Mesenchymal stem cell (in vitro differentiated cells and primary cell): ENCODE data around the gene SNX22.

Source experiments
- DNase-seq: peaks from one replicate; pipeline ENCODE4 v3.0.0-alpha.2; 2013
- H2AFZ ChIP-seq: one replicate; pipeline ENCODE4 v1.6.1; 2013; ENCODE audit warnings: low read depth, mild to moderate bottlenecking, control low read depth, inconsistent platforms, low read length, moderate library complexity
- H2AK5ac ChIP-seq: 2 replicates; pipeline ENCODE4 v1.6.1; 2013; ENCODE audit warnings: low read length, moderate library complexity, mild to moderate bottlenecking, inconsistent platforms; ENCODE audit not compliant: severe bottlenecking
- H2BK120ac ChIP-seq: one replicate; pipeline ENCODE4 v1.6.1; 2013; ENCODE audit warnings: low read depth, mild to moderate bottlenecking, inconsistent platforms, low read length, moderate library complexity
- H2BK12ac ChIP-seq, 2 experiments: one replicate each; pipeline ENCODE4 v1.6.1; 2013; ENCODE audit warnings: inconsistent platforms in 2 of 2, low read length in 2 of 2, mild to moderate bottlenecking in 2 of 2, moderate library complexity in 2 of 2, control low read depth in 1 of 2
- H2BK15ac ChIP-seq: one replicate; pipeline ENCODE4 v1.6.1; 2013; ENCODE audit warnings: mild to moderate bottlenecking, low read depth, inconsistent platforms; ENCODE audit not compliant: poor library complexity, severe bottlenecking
- H2BK5ac ChIP-seq: 2 replicates; pipeline ENCODE4 v1.6.1; 2013; ENCODE audit warnings: low read depth, mild to moderate bottlenecking, low read length, control low read depth, inconsistent platforms; ENCODE audit not compliant: poor library complexity, severe bottlenecking
- H3K14ac ChIP-seq, 2 experiments: one replicate each; pipeline ENCODE4 v1.6.1; 2013; ENCODE audit warnings: inconsistent platforms in 2 of 2, low read length in 2 of 2, control low read depth in 1 of 2, mild to moderate bottlenecking in 1 of 2, moderate library complexity in 1 of 2
- H3K18ac ChIP-seq, 2 experiments: one replicate each; pipeline ENCODE4 v1.6.1; 2013; ENCODE audit warnings: inconsistent platforms in 2 of 2, low read length in 2 of 2, control low read depth in 1 of 2, low read depth in 1 of 2, mild to moderate bottlenecking in 1 of 2
- H3K23ac ChIP-seq, 2 experiments: one replicate each; pipeline ENCODE4 v1.6.1; 2013; ENCODE audit warnings: inconsistent platforms in 2 of 2, low read length in 2 of 2, mild to moderate bottlenecking in 2 of 2, moderate library complexity in 2 of 2, control low read depth in 1 of 2
- H3K27ac ChIP-seq: 2 replicates; pipeline ENCODE4 v1.5.1; 2013; ENCODE audit warnings: mild to moderate bottlenecking, moderate library complexity, low read length, control low read depth, inconsistent platforms; ENCODE audit not compliant: poor library complexity, severe bottlenecking
- H3K27me3 ChIP-seq, 2 experiments: 2 replicates each; pipeline versions ENCODE4 v1.6.1 to v1.7.0; 2013; ENCODE audit warnings: low read length in 2 of 2, mild to moderate bottlenecking in 2 of 2, moderate library complexity in 2 of 2, control low read depth in 1 of 2, inconsistent platforms in 1 of 2; ENCODE audit not compliant: control insufficient read depth in 1 of 2, insufficient read depth in 1 of 2
- H3K36me3 ChIP-seq, 2 experiments: 2 replicates each; pipeline versions ENCODE4 v1.6.1 to v1.7.0; 2013; ENCODE audit warnings: low read length in 2 of 2, control low read depth in 1 of 2, inconsistent platforms in 1 of 2, low read depth in 1 of 2, mild to moderate bottlenecking in 1 of 2; ENCODE audit not compliant: insufficient read depth in 2 of 2, control insufficient read depth in 1 of 2
- H3K4ac ChIP-seq, 2 experiments: one replicate each; pipeline ENCODE4 v1.6.1; 2013; ENCODE audit warnings: inconsistent platforms in 2 of 2, low read length in 2 of 2, mild to moderate bottlenecking in 2 of 2, moderate library complexity in 2 of 2, control low read depth in 1 of 2, low read depth in 1 of 2
- H3K4me1 ChIP-seq: 2 replicates; pipeline ENCODE4 v1.6.1; 2013; ENCODE audit warnings: low read depth, low read length, control low read depth; ENCODE audit not compliant: control insufficient read depth, insufficient read depth
- H3K4me2 ChIP-seq: 2 replicates; pipeline ENCODE4 v1.6.1; 2013; ENCODE audit warnings: low read length, mild to moderate bottlenecking, inconsistent platforms; ENCODE audit not compliant: poor library complexity, severe bottlenecking
- H3K4me3 ChIP-seq, 2 experiments: 2 replicates each; pipeline versions ENCODE4 v1.5.1 to v1.7.0; 2013; ENCODE audit warnings: low read length in 2 of 2, mild to moderate bottlenecking in 2 of 2, control low read depth in 1 of 2, low read depth in 1 of 2; ENCODE audit not compliant: insufficient read depth in 1 of 2
- H3K79me1 ChIP-seq: replicated peaks from 2 replicates; pipeline ENCODE4 v1.6.1; 2013; ENCODE audit warnings: mild to moderate bottlenecking, control low read depth, low read length, inconsistent platforms; ENCODE audit not compliant: poor library complexity, severe bottlenecking
- H3K9ac ChIP-seq: 2 replicates; pipeline ENCODE4 v1.7.0; 2013; ENCODE audit warnings: mild to moderate bottlenecking, low read length, moderate library complexity
- H3K9me3 ChIP-seq: 2 replicates; pipeline ENCODE4 v1.7.0; 2013; ENCODE audit warnings: mild to moderate bottlenecking, low read length; ENCODE audit not compliant: control insufficient read depth
- H4K8ac ChIP-seq: one replicate; pipeline ENCODE4 v1.6.1; 2013; ENCODE audit warnings: inconsistent platforms, mild to moderate bottlenecking, low read length, moderate library complexity
- H4K91ac ChIP-seq: one replicate; pipeline ENCODE4 v1.6.1; 2013; ENCODE audit warnings: mild to moderate bottlenecking, low read length, inconsistent platforms
- WGBS: methylation state at CpG from one replicate; pipeline ENCODE4 v1.1.7; 2013; ENCODE audit warnings: mixed read lengths; 5-methylcytosine and 5-hydroxymethylcytosine counted together

The SNX22 gene

DNA sequence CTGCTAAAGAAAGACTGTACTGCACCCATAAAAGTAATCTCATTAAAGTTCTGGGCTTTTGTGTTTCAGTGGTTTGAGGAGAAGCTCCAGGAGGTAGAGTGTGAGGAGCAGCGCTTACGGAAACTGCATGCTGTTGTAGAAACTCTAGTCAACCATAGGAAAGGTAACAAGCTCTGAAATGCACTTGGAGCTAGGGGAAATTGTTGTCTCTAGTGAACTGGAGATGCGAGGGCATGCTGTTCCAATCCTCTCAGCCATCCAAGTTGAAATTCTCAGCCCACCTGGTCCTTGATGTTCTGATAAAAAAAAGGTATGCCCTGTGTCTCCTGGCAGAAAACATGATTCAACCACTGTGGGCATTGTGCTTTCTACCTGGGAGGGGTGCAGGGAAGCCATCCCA, 21.4 kb upstream of the SNX22 start:
- H3K18ac ChIP-seq = no peak overlapping the region
- H2AFZ ChIP-seq = no peak overlapping the region
- H3K36me3 ChIP-seq = peaks cover 56 to 89% of the 10 kb centered on the region in 2 experiments
- H3K23ac ChIP-seq = no peak overlapping the region
- H3K4me1 ChIP-seq = peaks cover 5% of the 10 kb centered on the region
- no peak overlapping the region for H2BK12ac ChIP-seq
- H3K9ac ChIP-seq = no peak overlapping the region
- H3K4ac ChIP-seq = no peak overlapping the region
- H2BK120ac ChIP-seq = no peak overlapping the region
- H4K91ac ChIP-seq = no peak overlapping the region
- H3K9me3 ChIP-seq = no peaks in the 10 kb centered on the region
- WGBS = 97% methylated on average over 2 of the region's 3 CpGs
- no peak overlapping the region for H3K14ac ChIP-seq
- H3K27ac ChIP-seq = no peak overlapping the region
- no peak overlapping the region for H4K8ac ChIP-seq
- H2AK5ac ChIP-seq = no peak overlapping the region
- no peak overlapping the region for H2BK15ac ChIP-seq
- DNase-seq = no peak
- H3K27me3 ChIP-seq = no peaks in the 10 kb centered on the region
- H3K4me2 ChIP-seq = no peak overlapping the region
- H2BK5ac ChIP-seq = no peak overlapping the region
- H3K4me3 ChIP-seq = no peak overlapping the region
- peaks cover 20% of the 10 kb centered on the region for H3K79me1 ChIP-seq

DNA sequence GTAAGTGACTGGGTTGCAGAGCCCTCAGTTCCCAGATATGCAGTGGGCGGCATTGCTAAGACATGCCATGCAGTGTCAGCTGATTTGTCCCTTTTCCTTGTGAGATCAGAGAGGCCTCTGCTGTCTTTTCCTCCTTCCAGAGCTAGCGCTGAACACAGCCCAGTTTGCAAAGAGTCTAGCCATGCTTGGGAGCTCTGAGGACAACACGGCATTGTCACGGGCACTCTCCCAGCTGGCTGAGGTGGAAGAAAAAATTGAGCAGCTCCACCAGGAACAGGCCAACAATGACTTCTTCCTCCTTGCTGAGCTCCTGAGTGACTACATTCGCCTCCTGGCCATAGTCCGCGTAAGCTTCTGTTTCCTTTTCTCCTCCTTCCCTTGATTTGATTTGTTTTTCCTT, 20.0 kb upstream of the SNX22 start:
- H3K79me1 ChIP-seq = peaks cover 20% of the 10 kb centered on the region
- WGBS = 96% methylated on average over 7 of the region's 7 CpGs
- no peak overlapping the region for H3K4me3 ChIP-seq
- H3K9ac ChIP-seq = no peak overlapping the region
- H4K91ac ChIP-seq = no peak overlapping the region
- no peak overlapping the region for H3K4me2 ChIP-seq
- no peaks in the 10 kb centered on the region for H3K9me3 ChIP-seq
- H3K14ac ChIP-seq = no peak overlapping the region
- no peak overlapping the region for H2AFZ ChIP-seq
- H3K18ac ChIP-seq = no peak overlapping the region
- H2BK15ac ChIP-seq = no peak overlapping the region
- no peak overlapping the region for H2AK5ac ChIP-seq
- peaks cover 67 to 89% of the 10 kb centered on the region in 2 experiments for H3K36me3 ChIP-seq
- peaks cover 5% of the 10 kb centered on the region for H3K4me1 ChIP-seq
- H2BK120ac ChIP-seq = no peak overlapping the region
- H2BK12ac ChIP-seq = no peak overlapping the region
- H3K27ac ChIP-seq = no peak overlapping the region
- H2BK5ac ChIP-seq = no peak overlapping the region
- H4K8ac ChIP-seq = no peak overlapping the region
- H3K27me3 ChIP-seq = no peaks in the 10 kb centered on the region
- no peak overlapping the region for H3K23ac ChIP-seq
- no peak overlapping the region for H3K4ac ChIP-seq
- no peak for DNase-seq

DNA sequence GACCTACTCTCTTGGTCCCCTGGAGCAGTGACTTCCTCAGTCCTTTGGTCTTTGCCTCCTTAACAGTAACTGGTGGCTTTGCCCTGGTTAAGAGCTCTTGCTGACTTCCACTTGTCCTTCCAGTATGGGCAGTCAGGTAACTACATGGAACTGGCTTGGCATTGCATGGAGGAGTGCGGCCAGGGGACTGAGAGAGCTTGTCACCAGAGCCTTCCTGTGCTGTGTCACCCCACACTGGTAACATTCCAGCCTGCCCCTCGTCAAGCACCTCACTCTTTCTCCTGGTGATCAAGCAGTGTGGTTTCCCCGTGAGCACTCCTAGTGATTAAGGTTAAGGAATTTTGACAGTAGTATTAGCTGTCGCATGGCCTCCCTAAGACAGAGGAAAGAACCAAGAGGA, 19.3 kb upstream of the SNX22 start:
- H2BK5ac ChIP-seq = no peak overlapping the region
- no peak overlapping the region for H3K4me2 ChIP-seq
- H2AK5ac ChIP-seq = no peak overlapping the region
- no peak overlapping the region for H3K23ac ChIP-seq
- no peak overlapping the region for H3K14ac ChIP-seq
- H3K27me3 ChIP-seq = no peaks in the 10 kb centered on the region
- H3K9ac ChIP-seq = no peak overlapping the region
- H3K36me3 ChIP-seq = peaks cover 72 to 89% of the 10 kb centered on the region in 2 experiments
- H3K4me3 ChIP-seq = no peak overlapping the region
- H2AFZ ChIP-seq = no peak overlapping the region
- H2BK15ac ChIP-seq = no peak overlapping the region
- peaks cover 8% of the 10 kb centered on the region for H3K4me1 ChIP-seq
- no peak for DNase-seq
- peaks cover 20% of the 10 kb centered on the region for H3K79me1 ChIP-seq
- no peak overlapping the region for H3K18ac ChIP-seq
- no peak overlapping the region for H3K4ac ChIP-seq
- no peak overlapping the region for H2BK12ac ChIP-seq
- H3K9me3 ChIP-seq = no peaks in the 10 kb centered on the region
- no peak overlapping the region for H4K91ac ChIP-seq
- H3K27ac ChIP-seq = no peak overlapping the region
- no peak overlapping the region for H2BK120ac ChIP-seq
- no peak overlapping the region for H4K8ac ChIP-seq
- WGBS = 99% methylated on average over 3 of the region's 4 CpGs

DNA sequence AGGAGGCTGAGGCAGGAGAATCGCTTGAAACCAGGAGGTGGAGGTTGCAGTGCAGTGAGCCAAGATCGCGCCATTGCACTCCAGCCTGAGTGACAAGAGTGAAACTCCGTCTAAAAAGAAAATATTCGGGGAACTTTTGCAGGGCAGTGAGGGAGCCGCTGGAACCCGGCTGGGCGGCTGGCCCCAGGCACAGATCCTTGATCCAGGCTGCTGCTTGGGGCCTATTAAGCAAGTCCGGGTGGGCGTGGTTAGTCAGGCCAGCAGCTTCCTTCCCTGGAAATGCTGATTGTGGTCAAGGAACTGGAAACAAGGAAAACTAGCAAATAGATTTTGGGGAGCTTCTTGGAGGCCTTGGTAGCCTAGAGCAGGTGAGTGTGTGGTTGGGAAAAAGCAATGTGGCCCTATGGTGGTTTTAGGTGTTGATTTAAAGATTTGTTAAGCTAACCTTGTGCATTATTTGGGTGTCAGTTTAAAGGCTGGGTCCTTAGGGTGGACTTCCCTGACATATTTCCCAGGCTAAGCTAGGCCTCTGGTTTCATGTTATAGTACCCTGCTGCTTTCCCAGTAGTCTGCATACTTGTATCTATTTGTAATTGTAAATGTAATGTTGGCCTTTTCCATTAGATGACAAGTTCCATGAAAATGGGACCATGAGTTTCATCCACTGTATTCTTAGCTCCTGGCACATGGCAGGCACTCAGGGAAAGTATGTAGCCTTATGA, 17.7 kb upstream of the SNX22 start:
- H3K18ac ChIP-seq = no peak overlapping the region
- H2AK5ac ChIP-seq = no peak overlapping the region
- peaks cover 19% of the 10 kb centered on the region for H3K79me1 ChIP-seq
- H3K27ac ChIP-seq = no peak overlapping the region
- no peak overlapping the region for H2BK120ac ChIP-seq
- H2BK15ac ChIP-seq = no peak overlapping the region
- H4K91ac ChIP-seq = no peak overlapping the region
- no peak overlapping the region for H4K8ac ChIP-seq
- H3K27me3 ChIP-seq = no peaks in the 10 kb centered on the region
- no peak overlapping the region for H3K9ac ChIP-seq
- H3K14ac ChIP-seq = no peak overlapping the region
- H3K4ac ChIP-seq = no peak overlapping the region
- H2BK12ac ChIP-seq = no peak overlapping the region
- WGBS = 95% methylated on average over 10 of the region's 10 CpGs
- no peak overlapping the region for H3K4me3 ChIP-seq
- H3K36me3 ChIP-seq = peaks cover 78 to 89% of the 10 kb centered on the region in 2 experiments
- DNase-seq = no peak
- H2AFZ ChIP-seq = no peak overlapping the region
- no peak overlapping the region for H3K4me2 ChIP-seq
- no peaks in the 10 kb centered on the region for H3K9me3 ChIP-seq
- peaks cover 10% of the 10 kb centered on the region for H3K4me1 ChIP-seq
- H3K23ac ChIP-seq = no peak overlapping the region
- H2BK5ac ChIP-seq = no peak overlapping the region
